GM21576 (cell line): ENCODE measurements around the gene MPPE1.

Source experiments
- ATAC-seq: cut with Tn5 transposase; IDR thresholded peaks from one replicate; pipeline ENCODE4 v1.9.1; 2021; ENCODE audit warnings: mild to moderate bottlenecking, moderate library complexity; ENCODE audit not compliant: unreplicated experiment

Gene MPPE1

GRCh38 chr18:11885278-11885947 lies 22.7 kb downstream of the MPPE1 start:
- ATAC-seq: no peak

DNA sequence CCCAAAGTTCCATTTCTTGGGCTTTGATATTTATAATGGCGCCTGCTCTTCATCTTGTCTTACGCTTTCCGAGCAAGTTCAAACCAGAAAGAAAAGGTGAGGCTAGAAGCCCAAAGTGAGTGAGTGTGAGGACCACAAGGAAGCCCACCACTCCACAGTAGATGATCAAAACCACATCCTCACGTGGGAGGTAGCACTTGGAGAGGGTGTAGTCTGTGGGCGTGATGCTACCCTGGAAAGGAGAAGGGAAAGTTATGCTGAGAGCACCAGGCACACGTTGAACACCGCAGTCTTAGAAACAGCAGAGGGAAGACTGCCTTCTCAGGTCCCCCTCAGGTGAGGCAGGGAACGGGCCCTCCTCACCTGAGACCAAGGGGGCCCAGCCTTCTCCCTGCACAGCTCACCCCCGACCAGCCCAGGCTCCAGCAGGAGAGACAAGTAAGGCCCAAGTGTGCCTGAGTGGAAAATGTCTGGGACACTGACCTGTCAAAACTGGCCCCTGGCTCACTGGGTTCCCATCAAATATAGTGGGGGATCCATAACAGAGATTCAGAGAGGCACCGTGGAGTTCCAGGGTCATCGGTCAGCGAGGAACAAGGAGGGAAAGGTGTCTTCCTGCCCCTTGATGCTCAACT lies 23.6 kb downstream of the MPPE1 start:
- no peak for ATAC-seq

DNA sequence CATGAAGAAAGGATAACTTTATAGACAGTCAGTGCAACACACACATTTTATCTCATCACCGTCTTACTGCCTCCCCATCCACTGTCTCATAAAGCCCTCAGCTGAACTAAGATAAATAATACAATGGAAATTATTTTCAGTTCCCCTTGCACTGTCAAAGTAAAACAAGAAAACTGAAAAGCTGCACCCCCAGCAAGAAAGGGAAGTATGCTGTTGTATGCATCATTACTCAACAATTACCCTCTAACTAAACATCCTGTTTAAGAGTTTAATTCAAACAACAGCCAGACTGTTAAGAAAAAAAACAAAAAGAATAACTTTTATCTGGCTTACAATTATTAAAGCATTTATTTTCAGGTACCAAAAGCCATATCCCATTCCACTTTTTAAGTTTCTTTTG lies 25.0 kb downstream of the MPPE1 start:
- peak; percentile 94 for ATAC-seq

GRCh38 chr18:11882636-11883035 lies 25.5 kb downstream of the MPPE1 start:
- ATAC-seq: no peak

DNA sequence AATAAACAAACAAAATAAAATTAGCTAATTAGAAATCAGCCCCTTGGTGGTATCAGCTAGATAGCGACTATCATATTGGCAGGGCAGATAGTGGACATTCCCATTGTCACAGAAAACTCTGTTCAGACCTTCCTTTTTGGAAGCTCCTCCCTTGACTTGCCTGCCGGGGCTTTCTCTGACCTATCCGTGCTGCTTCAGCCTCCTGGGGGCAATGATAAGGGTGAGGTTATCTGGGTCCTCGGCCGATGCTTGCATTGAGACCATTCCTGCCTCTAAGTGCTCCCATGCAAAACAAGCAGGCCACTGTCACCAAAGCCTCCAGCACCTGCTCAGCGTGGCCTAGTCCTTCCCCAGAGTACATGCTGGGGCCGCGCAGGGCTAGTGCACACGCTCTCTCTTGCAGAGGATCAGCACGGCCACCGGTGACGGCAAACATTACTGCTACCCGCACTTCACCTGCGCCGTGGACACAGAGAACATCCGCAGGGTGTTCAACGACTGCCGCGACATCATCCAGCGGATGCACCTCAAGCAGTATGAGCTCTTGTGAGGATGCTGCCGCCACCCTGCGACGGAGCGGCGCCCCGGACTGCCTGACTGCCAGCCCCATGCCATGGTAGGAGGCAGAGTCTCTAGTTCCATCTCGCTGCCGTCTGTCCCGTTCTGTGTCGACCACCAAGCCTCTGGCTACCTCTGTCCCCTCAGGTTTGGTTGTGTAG lies 27.4 kb downstream of the MPPE1 start:
- no peak for ATAC-seq

DNA sequence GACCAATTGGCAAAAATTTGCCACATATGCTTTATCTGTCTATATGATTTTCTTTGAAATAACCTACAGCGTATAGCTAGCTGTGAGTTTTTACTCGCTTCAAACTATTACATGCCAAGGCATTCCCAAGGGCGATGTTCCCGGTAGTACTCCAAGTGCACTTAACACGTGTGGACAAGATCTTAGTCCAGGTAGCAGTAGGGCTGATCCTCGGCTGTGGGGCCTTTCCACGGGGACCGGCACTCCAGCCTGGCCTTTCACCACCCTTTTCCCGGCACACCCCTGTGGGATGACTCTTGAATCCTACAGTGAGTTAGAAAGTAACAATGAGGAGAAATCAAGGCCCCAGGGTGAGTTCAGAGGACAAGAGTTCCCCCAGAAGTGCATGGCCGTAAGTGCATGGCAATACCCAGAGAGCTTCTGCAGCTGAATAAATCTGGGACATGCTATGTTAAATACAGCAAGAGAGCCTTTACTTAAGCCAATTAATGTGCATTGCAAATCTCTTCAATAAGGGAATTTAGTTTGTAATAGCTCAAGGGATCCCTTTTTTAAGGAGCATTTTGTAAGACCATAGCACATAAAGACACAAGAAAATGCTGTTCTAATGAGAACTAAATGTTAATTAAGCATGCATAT lies 30.5 kb downstream of the MPPE1 start:
- ATAC-seq: no peak

DNA sequence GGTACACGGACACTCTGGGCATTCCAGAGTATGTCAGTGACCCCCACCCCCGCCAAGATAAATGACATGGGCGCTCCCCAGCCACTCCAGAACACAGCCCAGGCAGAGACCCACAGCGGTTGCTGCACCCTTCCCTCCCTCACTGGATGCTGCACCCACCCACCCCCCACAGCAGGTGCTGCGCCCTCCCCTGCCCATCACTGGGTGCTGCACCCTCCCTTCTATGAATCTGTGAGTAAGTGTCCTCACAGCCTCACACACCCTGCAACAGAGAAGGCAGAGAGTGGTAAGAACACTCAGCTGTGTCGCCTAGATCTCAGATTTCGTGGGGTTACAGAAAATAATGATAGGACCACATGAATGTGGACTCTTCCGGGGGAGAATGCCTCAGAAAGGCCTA lies 33.4 kb downstream of the MPPE1 start:
- ATAC-seq: no peak

- ATAC-seq: no peak
These were observed 34.3 kb downstream of the MPPE1 start for GRCh38 chr18:11873670-11874340.

- peak; percentile 50 for ATAC-seq
These were observed 35.5 kb downstream of the MPPE1 start for GRCh38 chr18:11872479-11873136.

GRCh38 chr18:11871501-11871900 lies 36.6 kb downstream of the MPPE1 start:
- ATAC-seq: no peak

DNA sequence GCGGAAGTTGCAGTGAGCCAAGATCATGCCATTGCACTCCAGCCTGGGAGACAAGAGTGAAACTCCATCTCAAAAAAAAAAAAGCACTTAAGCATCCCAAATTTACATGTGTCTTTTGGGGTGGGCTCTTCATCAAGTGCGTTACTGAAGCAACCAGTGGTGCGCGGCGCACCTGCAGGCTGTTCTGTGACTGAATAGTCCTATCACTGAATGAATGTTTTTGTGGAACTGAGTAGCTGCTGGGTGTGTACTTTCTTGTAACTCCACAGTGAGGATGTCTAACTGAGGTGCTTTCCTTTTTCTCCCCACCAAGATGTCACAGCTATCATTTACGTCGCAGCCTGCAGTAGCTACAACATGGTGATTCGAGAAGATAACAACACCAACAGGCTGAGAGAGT lies 39.9 kb downstream of the MPPE1 start:
- ATAC-seq: no peak

DNA sequence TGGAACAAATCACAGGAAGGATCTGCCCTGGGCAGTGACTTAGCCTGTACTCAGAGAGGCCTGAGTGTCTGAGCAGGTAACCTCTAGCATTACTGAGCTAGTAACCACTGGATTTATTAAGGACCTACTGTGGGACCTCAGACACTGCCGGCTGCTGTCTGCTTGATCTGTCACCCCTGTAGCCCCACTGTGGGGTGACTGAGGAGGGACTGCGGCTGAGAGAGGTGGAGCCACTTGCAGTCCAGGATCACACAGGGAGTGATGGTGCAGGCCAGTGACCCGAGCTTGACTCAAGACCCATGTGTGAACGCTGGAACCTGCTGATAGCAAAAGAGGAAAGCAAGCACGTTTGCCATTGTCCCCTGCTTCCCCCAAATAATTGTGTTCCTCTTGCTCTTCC lies 41.4 kb downstream of the MPPE1 start:
- no peak for ATAC-seq

DNA sequence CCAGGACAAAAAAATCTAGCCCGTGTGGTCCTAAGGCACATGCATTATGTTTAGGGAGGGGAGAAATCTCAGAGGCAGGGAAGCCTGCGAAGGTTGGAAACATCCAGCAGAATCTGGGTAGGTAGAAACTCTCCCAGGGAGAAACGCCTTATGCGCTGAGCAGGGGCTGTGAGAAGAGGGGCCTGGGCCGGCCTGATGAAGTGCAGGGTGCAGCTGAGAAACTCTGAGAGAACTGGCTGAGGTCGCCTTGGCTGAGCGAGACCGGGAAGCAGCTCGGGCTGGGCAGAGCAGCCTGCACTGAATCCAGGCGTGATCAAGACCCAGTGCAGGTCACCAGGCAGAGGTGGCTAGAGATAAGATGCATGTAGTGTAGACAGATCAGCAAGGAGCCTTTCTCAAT lies 41.8 kb downstream of the MPPE1 start:
- no peak for ATAC-seq

DNA sequence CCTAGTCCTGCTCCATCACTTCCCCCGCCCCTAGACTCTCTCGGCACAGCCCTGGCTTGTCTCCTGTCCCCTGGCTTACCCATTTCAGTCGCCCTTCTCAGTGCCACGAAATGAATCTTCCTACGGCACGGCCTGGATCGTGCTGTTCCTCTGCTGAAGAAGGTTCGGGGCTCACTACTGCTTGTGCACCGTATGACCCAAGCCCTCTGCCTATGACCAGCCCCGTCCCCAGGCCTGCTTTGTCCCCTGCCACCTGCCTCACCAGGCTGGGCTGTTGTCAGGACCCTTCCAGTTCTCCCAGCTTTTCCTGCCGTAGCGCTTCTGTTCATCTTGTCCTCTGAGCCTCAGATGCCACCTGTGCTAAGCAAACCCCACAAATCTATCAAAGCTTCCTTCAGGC lies 43.0 kb downstream of the MPPE1 start:
- no peak for ATAC-seq

DNA sequence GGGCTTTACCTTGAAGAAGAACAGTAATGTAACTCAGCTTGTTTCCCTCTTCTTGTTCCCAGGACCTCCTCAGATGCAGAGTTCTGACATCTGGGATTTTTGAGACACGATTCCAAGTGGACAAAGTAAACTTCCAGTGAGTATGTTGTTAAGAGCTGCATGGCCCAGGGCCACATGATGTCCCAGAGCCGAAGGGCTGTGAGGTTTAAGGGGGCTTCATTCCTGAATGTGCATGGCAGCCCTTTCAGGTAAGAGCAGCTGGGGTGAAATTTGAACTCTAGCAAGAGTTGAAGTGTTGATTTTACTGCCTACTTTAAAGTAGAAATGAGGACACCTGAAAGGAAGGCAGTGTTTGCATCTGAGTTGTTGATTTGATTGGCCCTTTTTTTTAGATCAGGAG lies 43.6 kb downstream of the MPPE1 start:
- ATAC-seq: no peak

DNA sequence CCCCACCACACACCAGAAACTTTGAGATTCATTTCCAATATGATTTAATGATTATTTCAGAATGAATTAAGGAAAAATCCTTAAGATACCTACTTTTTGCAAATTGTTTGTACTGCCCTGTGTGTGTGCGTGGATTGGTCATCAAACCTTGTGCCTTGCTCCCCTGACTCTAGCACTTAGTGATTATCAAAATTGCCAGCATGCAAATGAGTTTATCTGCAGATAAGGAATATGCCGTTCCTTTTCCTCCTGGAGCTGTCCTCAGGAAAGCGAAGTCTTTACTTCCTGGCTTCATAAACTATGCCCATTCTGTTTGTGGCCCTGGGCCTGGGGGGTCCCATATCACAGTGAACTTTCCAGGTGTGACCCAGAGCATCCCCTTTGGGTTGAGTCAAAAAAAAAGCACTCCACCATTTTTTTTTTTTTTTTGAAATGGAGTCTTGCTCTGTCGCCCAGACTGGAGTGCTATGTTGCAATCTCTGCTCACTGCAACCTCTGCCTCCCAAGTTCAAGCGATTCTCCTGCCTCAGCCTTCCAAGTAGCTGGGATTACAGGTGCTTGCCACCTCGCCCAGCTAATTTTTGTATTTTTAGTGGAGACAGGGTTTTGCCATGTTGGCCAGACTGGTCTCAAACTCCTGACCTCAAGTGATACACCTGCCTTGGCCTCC lies 45.5 kb downstream of the MPPE1 start:
- ATAC-seq: no peak

- no peak for ATAC-seq
These were observed 46.4 kb downstream of the MPPE1 start for GRCh38 chr18:11861583-11862288.

GRCh38 chr18:11860594-11861450 lies 47.3 kb downstream of the MPPE1 start:
- no peak for ATAC-seq
